ENCODE measurements around the gene SEC14L1. TPM values are rescaled to one million over a fixed set of nuclear protein-coding genes. Genes with fewer than 3 reads are reported as not detected.
"Not testable (repeated sequence)": the region's sequence is repeated elsewhere in the genome, so short reads cannot be mapped to it uniquely, and the experiment has no call there.

Gene SEC14L1
- total and polyA plus RNA-seq, 2 of the 8 experiments (the other 6 are each of a cell fraction or from before 2014, with no cell fraction given), result 27.2 to 74.4 TPM

GRCh38 chr17:77101521-77102410, 39.0 kb upstream of the SEC14L1 start (continued):
- TF ChIP-seq, protein P1, sequence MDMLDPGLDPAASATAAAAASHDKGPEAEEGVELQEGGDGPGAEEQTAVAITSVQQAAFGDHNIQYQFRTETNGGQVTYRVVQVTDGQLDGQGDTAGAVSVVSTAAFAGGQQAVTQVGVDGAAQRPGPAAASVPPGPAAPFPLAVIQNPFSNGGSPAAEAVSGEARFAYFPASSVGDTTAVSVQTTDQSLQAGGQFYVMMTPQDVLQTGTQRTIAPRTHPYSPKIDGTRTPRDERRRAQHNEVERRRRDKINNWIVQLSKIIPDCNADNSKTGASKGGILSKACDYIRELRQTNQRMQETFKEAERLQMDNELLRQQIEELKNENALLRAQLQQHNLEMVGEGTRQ (IDR thresholded peaks at IDR 0.05; ENCODE audit: low read length), result no peak
- no peak for TF ChIP-seq TAF1 (IDR thresholded peaks at IDR 0.05; ENCODE audit: low read depth, low read length)
- TF ChIP-seq GTF2F1 (IDR thresholded peaks at IDR 0.05; ENCODE audit: borderline replicate concordance, low read depth, low read length), result no peak
- no peak for TF ChIP-seq ZNF274 (IDR thresholded peaks at IDR 0.05; ENCODE audit: borderline replicate concordance, extremely low read depth, low read length)

- 92% methylated on average over 6 of the region's 8 CpGs; no CpG with 5 or more reads in 1 of the 2 experiments for WGBS, 2 experiments (ENCODE audit: extremely low coverage in 1 of 2, insufficient coverage in 1 of 2, insufficient read length in 1 of 2, insufficient replicate concordance in 2 of 2, low coverage in 1 of 2, low lambda C conversion rate in 2 of 2, missing lambda C conversion rate in 1 of 2)
- H3K4ac ChIP-seq (replicated peaks; ENCODE audit: insufficient read length, low read depth, low read length); H3K27me3 ChIP-seq (replicated peaks in 1 of 4; ENCODE audit: control insufficient read depth in 3 of 4, extremely low read depth in 1 of 4, insufficient read depth in 3 of 4, low read length in 3 of 4); H3K23me2 ChIP-seq (ENCODE audit: low read depth, low read length); H3K4me1 ChIP-seq (replicated peaks in 1 of 4; ENCODE audit: control insufficient read depth in 3 of 4, insufficient read depth in 4 of 4, low read length in 3 of 4); H2BK20ac ChIP-seq (ENCODE audit: low read length); H3K27ac ChIP-seq (ENCODE audit: low read depth, low read length); H2BK5ac ChIP-seq (ENCODE audit: low read depth, low read length); H3K23ac ChIP-seq (ENCODE audit: insufficient read length); H3K18ac ChIP-seq (ENCODE audit: extremely low read depth, low read length); H3K56ac ChIP-seq (replicated peaks; ENCODE audit: insufficient read length, low read depth, low read length); H3K79me2 ChIP-seq (ENCODE audit: control insufficient read depth in 1 of 2, insufficient read depth in 2 of 2, low read length in 2 of 2); H4K91ac ChIP-seq (replicated peaks; ENCODE audit: insufficient read length, low read length); H3K4me3 ChIP-seq (ENCODE audit: extremely low read depth in 1 of 4, insufficient read depth in 2 of 4, low read depth in 3 of 4, low read length in 4 of 4); H2BK15ac ChIP-seq (ENCODE audit: low read length); H3K79me1 ChIP-seq (ENCODE audit: low read depth, low read length); H2BK120ac ChIP-seq (replicated peaks; ENCODE audit: low read depth, low read length); DNase-seq (ENCODE audit: low read depth in 1 of 2, low spot score in 2 of 2); H2AFZ ChIP-seq (ENCODE audit: low read length); H4K20me1 ChIP-seq (replicated peaks in 1 of 2; ENCODE audit: control insufficient read depth in 1 of 2, insufficient read depth in 2 of 2, low read length in 2 of 2); H3K9ac ChIP-seq (replicated peaks in 1 of 4; ENCODE audit: extremely low read depth in 1 of 4, low read depth in 3 of 4, low read length in 3 of 4); H2AK5ac ChIP-seq (ENCODE audit: low read depth, low read length); FAIRE-seq; H2BK12ac ChIP-seq (ENCODE audit: low read depth, low read length); H3K14ac ChIP-seq (ENCODE audit: insufficient read length); H4K5ac ChIP-seq (ENCODE audit: insufficient read length, low read depth, low read length); H4K8ac ChIP-seq (ENCODE audit: extremely low read depth, insufficient read depth, low read length); H3K9me3 ChIP-seq (ENCODE audit: insufficient read depth in 2 of 2, low read depth in 1 of 2, low read length in 1 of 2); H3K4me2 ChIP-seq (ENCODE audit: insufficient read depth in 1 of 2, low read depth in 2 of 2, low read length in 2 of 2); H3K36me3 ChIP-seq (ENCODE audit: control insufficient read depth in 2 of 4, insufficient read depth in 4 of 4, low read length in 3 of 4): not testable (repeated sequence)
- ChIA-PET POLR2A (ENCODE audit: partially characterized antibody) (interaction anchor here (0.6 to 3.6 kb wide), 7 partner anchors 9 to 112 kb away, joined by 3 to 18 read pairs (median 4); no protein-coding TSS in a partner anchor), CTCF (ENCODE audit: partially characterized antibody) (interaction anchor here (0.6 to 1.6 kb wide), 8 partner anchors 15 to 669 kb away, joined by 3 to 4 read pairs (median 4); no protein-coding TSS in a partner anchor)
Observed at GRCh38 chr17:77102411-77103134, 38.2 kb upstream of the SEC14L1 start.
